Amniotic stem cell (primary cell): ENCODE results near the gene CIDEA.
"Not testable (repeated sequence)": the region's sequence is repeated elsewhere in the genome, so short reads cannot be mapped to it uniquely, and the experiment has no call there.

Experiments used
- DNase-seq: peaks from one replicate; lab custom pipeline; 2025; lab: John Stamatoyannopoulos, UW

The CIDEA gene

DNA sequence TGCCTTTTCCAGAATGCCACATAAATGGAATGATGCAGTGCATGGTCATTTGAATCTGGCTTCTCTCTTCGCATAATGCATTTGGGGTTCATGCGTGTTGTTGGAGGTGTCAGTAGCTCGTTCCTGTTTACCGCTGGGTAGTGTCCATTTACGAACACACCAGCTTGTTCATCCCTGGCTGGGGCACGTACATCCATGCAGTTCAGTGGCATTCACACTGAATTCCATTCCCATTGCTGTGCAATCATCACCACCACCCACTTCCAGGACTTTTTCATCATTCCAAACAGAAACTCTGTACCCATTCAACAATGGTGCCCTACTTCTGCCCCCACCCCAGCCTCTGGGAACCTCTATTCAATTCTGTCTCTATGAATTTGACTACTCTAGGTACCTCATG, 14.7 kb upstream of the CIDEA start:
- DNase-seq = no peak

- no peak for DNase-seq
These were observed 11.4 kb upstream of the CIDEA start for GRCh38 chr18:12242658-12243260.

DNA sequence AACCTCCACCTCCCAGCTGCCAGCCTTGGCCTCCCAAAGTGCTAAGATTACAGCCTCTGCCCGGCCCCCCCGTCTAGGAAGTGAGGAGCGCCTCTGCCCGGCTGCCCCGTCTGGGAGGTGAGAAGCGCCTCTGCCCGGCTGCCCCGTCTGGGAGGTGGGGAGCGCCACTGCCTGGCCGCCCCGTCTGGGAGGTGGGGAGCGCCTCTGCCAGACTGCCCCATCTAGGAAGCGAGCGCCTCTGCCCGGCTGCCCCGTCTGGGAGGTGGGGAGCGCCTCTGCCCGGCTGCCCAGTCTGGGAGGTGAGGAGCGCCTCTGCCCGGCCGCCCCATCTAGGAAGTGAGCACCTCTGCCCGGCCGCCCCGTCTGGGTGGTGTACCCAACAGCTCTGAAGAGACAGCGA, 10.9 kb upstream of the CIDEA start:
- not testable (repeated sequence) for DNase-seq

- DNase-seq = no peak
These were observed 8.4 kb upstream of the CIDEA start for GRCh38 chr18:12245793-12246135.

DNA sequence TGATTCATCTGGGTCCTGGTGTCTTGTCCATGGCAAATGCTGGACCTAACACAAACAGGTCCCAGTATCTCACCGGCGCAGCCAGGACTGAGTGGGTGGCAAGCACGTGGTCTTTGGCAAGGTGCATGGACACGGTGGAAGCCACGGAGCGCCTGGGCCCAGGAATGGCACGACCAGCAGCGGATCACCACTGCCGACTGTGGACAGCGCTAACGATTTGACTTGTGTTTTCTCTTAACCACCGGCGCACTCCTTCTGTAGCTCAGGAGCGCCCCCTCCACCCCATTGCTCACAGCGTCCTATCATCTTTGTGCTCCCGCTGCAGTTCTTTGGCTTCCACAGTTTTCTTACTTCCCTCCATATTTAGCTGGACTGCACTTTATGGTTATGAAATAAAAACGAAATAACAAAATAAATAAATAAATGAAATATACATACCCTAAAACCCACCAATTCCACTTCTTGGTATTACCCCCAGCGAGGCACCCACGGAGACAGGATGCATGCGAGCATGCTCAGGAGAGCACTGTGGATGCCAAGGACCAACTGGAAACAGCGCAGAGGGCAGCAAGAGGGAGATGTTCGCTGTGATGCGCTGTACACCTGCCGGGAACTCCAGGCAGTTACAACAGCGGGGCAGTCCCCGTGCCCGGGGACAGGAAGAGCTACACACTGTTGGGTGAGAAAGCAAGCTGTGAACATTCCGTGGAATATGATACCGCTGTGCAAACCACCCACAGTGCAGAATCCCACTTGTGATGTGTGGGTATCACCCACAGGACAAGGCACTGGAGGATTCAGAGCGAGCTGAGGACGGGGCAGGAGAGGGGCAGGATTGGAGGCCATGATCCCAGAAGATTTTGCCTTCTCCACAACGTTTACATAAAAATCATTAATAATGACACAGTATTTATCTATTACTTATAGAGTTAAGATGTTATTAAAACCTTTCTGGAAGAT, 7.0 kb upstream of the CIDEA start:
- no peak for DNase-seq

- no peak for DNase-seq
These were observed 6.2 kb upstream of the CIDEA start for GRCh38 chr18:12247946-12248345.

- DNase-seq = no peak
These were observed 5.0 kb upstream of the CIDEA start for GRCh38 chr18:12248926-12249720.

- no peak for DNase-seq
These were observed 2.9 kb upstream of the CIDEA start for GRCh38 chr18:12251311-12251710.

- DNase-seq = no peak
These were observed 2.1 kb upstream of the CIDEA start for GRCh38 chr18:12252061-12252460.

DNA sequence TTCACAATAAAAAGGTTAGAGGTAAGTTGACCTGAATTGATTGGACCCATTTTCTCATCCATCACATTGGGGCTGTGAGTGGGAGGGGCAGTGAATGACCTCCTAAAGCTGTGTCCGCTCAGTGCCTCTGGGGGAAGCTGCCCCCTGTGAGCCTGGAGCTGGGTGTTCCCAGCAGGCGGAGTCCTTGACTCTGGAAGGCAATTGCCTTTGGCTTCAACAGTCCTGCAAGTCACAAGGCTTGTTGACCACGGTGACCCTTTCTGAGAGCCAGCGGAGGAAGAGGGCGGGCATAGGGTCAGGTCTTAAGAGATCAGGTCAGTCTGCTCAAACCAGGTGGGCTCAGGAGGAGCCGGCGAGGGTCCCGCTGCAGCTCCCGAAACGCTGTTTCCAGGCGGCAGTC, 1.1 kb upstream of the CIDEA start:
- no peak for DNase-seq

- DNase-seq = no peak
These were observed 462 bp upstream of the CIDEA start for GRCh38 chr18:12253663-12254135.

GRCh38 chr18:12254820-12255511, 805 bp downstream of the CIDEA start:
- DNase-seq = no peak

DNA sequence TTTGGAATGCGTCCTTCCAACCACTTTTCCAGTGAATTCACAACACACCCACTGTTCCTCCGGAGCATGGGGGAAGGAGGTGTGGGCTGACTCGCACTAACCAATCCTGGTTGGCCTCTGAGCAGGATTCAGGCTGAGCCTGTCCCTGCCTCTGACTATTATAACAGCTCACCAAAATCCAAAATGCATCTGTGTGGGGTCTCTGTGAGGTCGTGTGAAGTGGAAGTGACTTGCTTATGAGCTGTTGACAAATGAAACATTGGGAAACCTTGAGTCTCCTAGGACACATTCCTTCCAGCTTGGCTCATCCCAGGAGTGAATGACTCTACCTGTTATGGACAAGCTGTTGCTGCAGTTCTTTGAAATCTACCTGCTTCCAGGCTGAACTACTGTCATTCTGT, 1.5 kb downstream of the CIDEA start:
- no peak for DNase-seq

DNA sequence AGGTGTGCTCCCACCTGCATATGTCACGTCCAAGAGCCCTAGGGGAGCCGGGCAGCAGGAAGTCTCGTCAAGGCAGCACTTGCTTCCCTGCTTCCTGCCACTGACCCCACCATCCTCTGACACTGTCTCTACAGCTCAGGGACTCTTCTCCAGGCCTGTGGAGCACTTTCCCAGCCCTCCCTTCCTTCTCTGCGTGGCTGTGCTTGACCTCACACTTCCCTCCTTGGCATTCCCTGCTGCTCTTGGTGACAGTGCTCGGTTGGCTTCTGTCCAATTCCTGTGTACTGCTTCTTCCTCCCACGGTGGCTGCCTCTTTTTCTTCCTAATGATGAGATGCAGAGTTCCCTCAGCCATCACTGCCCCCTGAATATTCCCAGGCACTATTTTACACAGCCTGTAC, 2.8 kb downstream of the CIDEA start:
- DNase-seq = no peak

GRCh38 chr18:12257996-12258718, 4.0 kb downstream of the CIDEA start:
- no peak for DNase-seq

DNA sequence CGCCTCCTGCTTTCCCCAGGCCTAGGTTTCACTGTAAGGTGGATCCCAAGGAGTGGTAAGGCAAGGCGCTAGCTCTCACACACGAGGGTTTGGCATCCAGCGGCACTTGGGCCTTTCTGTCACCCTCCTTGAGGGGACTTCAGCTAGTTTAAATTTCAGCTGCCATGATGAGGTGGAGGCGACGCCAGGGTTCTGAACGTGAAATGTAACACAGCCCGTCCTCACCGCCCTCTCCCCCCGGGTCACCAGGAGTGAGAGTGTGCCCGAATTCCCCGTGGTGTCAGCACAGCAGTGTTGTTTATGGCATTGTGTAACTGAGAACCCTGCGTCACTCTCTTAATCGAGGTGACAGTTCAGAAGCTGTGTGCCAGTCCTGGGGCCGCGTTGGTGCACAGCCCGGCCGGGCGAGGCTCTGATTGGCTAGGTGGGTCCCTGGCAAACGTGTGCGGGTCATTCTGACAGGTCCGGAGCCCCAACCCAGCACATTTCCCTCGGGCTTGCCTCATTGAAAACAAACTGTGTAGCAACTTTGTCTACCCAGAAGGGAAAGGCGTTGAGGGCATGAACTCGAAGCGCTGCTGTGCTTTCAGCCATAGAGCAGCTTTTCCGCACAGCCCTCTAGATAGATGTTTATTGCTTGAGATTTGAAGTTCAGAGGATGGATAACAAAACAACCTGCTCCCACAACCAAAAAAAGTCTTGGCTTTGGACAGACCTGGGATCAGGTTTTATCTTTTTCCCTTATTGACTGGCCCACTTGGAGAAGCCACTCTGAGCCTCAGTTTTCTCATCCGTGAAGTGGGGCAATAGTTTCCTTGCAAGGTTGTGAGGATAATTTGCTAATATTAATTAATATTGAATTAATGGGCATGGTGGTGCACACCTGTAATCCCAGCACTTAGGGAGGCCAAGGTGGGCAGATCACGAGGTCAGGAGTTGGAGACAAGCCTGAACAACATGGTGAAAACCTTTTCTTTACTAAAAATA, 4.9 kb downstream of the CIDEA start:
- DNase-seq = no peak

DNA sequence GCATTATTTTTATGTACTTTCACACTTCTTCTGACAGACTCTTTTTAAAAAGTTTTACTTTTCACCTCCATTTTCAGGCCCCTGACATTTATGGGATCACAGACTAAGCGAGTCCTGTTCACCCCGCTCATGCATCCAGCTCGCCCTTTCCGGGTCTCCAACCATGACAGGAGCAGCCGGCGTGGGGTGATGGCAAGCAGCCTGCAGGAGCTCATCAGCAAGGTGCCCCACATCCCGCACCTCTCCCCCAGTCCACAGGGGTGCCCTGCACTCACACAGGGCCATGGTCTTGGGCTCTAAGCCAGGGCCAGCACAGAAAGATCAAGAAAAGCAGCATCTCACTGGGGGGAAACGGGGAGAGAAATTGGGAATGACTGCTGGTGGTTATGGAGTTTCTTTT, 8.6 kb downstream of the CIDEA start:
- no peak for DNase-seq

GRCh38 chr18:12264864-12265263, 10.7 kb downstream of the CIDEA start:
- no peak for DNase-seq

DNA sequence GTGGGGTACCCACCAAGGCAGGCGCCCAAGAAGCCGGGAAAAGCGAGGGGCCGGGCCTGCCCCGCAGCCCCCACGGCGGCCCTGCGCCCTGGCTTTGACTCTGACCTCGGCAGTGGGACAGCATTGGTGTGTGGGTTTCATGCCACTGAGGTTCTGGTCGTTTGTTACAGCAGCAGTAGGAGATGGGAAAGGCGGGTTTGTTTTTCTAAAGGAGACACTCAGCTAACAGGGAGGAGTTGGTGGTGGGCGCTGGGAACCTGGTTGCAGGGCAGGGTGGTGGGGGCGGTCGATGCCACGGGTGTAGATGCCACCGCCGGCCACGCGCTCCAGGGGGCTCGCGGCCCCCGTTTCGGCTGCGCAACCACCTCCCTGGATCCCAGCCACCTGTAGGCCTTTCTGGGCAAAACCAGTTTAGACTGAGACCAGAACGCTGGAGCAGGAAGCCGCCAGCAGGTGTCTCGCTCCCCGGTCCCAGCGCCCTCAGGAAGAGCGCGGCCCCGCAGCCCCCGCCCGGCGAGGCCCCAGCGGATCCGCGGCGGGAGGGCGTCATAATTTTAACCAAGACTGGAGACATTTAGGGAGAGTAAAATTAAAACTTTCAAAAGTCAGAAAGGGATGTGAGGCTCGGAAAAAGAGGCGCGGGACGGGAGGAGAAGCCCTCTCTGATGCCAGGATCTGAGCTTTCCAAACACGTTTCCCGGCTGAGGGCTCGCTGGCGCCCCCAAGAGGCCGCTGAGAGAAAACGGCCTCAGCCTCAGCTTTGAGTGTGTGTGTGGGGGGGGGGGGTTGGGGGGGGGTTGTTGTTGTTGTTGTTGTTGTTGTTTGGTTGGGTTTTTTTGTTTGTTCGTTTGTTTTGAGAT, 17.4 kb downstream of the CIDEA start:
- peak; percentile 28 for DNase-seq
